Neural progenitor cell (in vitro differentiated cells): Measurements from ENCODE around the gene DEFB121. TPM values are rescaled to one million over a fixed set of nuclear protein-coding genes. Genes with fewer than 3 reads are reported as not detected.
"Not testable (repeated sequence)": the region's sequence is repeated elsewhere in the genome, so short reads cannot be mapped to it uniquely, and the experiment has no call there.

Experiments used
- DNase-seq: peaks from one replicate; pipeline ENCODE4 v3.0.0-alpha.2; 2016; ENCODE audit warnings: low spot score
- H2AFZ ChIP-seq: fragments of 200-600 bp; sonication (generic); replicated peaks from 2 replicates; pipeline ENCODE4 v1.6.1; 2016; ENCODE audit warnings: antibody characterized with exemption
- H3F3A ChIP-seq: fragments of 200-600 bp; sonication (generic); 2 replicates; pipeline ENCODE4 v1.6.1; 2016; ENCODE audit warnings: antibody characterized with exemption, low read depth
- H3K27ac ChIP-seq: fragments of 200-600 bp; sonication (generic); 2 replicates; pipeline ENCODE4 v1.5.1; 2016; ENCODE audit warnings: mild to moderate bottlenecking
- H3K27me3 ChIP-seq: fragments of 200-600 bp; sonication (generic); 2 replicates; pipeline ENCODE4 v1.6.1; 2016; ENCODE audit warnings: mild to moderate bottlenecking, moderate library complexity
- H3K36me3 ChIP-seq: fragments of 200-600 bp; sonication (generic); 2 replicates; pipeline ENCODE4 v1.5.1; 2016
- H3K4me1 ChIP-seq: fragments of 200-600 bp; sonication (generic); 2 replicates; pipeline ENCODE4 v1.6.1; 2016; ENCODE audit warnings: mixed run types
- H3K4me2 ChIP-seq: fragments of 200-600 bp; sonication (generic); 2 replicates; pipeline ENCODE4 v1.6.1; 2016
- H3K4me3 ChIP-seq: fragments of 200-600 bp; sonication (generic); 2 replicates; pipeline ENCODE4 v1.5.1; 2016
- H3K79me2 ChIP-seq: fragments of 200-600 bp; sonication (generic); 2 replicates; pipeline ENCODE4 v1.6.1; 2016; ENCODE audit warnings: low read depth
- H3K9ac ChIP-seq: fragments of 200-600 bp; sonication (generic); 2 replicates; pipeline ENCODE4 v1.6.1; 2016
- H3K9me3 ChIP-seq: fragments of 200-600 bp; sonication (generic); 2 replicates; pipeline ENCODE4 v1.5.1; 2016; ENCODE audit warnings: low read depth
- H4K20me1 ChIP-seq: fragments of 200-600 bp; sonication (generic); 2 replicates; pipeline ENCODE4 v1.6.1; 2016; ENCODE audit warnings: low read depth
- H3K27ac Mint-ChIP-seq: 3 replicates; pipeline ENCODE4 v1.8.0; 2021; ENCODE audit warnings: mixed read lengths
- H3K27me3 Mint-ChIP-seq: 2 replicates; pipeline ENCODE4 v1.8.0; 2022; ENCODE audit warnings: low read depth, mild to moderate bottlenecking, inconsistent platforms, moderate library complexity, mixed read lengths; ENCODE audit not compliant: insufficient read depth
- H3K36me3 Mint-ChIP-seq: 3 replicates; pipeline ENCODE4 v1.8.0; 2021; ENCODE audit warnings: mixed read lengths
- H3K4me1 Mint-ChIP-seq: 3 replicates; pipeline ENCODE4 v1.8.0; 2021; ENCODE audit warnings: mixed read lengths
- H3K4me3 Mint-ChIP-seq: 3 replicates; pipeline ENCODE4 v1.8.0; 2021; ENCODE audit warnings: mild to moderate bottlenecking, moderate library complexity, mixed read lengths
- H3K9me3 Mint-ChIP-seq: 3 replicates; pipeline ENCODE4 v1.8.0; 2020; ENCODE audit warnings: mixed read lengths
- CTCF ChIP-seq: fragments of 200-600 bp; sonication (generic); IDR thresholded peaks from 2 replicates; pipeline ENCODE4 v1.5.1; 2017; ENCODE audit warnings: antibody characterized with exemption, mild to moderate bottlenecking
- EZH2 ChIP-seq: fragments of 200-600 bp; sonication (generic); IDR thresholded peaks from 2 replicates; pipeline ENCODE4 v1.6.1; 2017; ENCODE audit warnings: antibody characterized with exemption, mild to moderate bottlenecking, moderate library complexity
- EZH2phosphoT487 ChIP-seq: fragments of 200-600 bp; sonication (generic); IDR thresholded peaks from 2 replicates; pipeline ENCODE4 v1.6.1; 2017; ENCODE audit warnings: antibody characterized with exemption
- total RNA-seq: library from RNA; depleted of rRNA; stranded (reverse); fragments of >200 nt; gene quantifications from 2 replicates; pipeline ENCODE4 v1.2.3, GENCODE V29; 2015; ENCODE audit warnings: low replicate concordance

DEFB121 gene
- total RNA-seq, 1 donor from 2014 or later: not detected

- TF ChIP-seq EZH2phosphoT487: no peak
- no peak for TF ChIP-seq EZH2
- no peak for TF ChIP-seq CTCF
- DNase-seq: no peak
- Mint-ChIP-seq H3K9me3 (peaks cover 2% of the 10 kb centered on the region), H3K36me3 (no peaks in the 10 kb centered on the region), H3K4me3 (no peak overlapping the region), H3K4me1 (peaks cover 6% of the 10 kb centered on the region), H3K27ac (no peak overlapping the region), H3K27me3 (peaks cover 2% of the 10 kb centered on the region)
- Histone ChIP-seq H3K27ac (no peak overlapping the region), H4K20me1 (no peaks in the 10 kb centered on the region), H2AFZ (no peak overlapping the region), H3K36me3 (no peaks in the 10 kb centered on the region), H3K79me2 (no peaks in the 10 kb centered on the region), H3K9ac (no peak overlapping the region), H3K4me3 (no peak overlapping the region), H3K9me3 (peaks cover 16% of the 10 kb centered on the region), H3F3A (no peaks in the 10 kb centered on the region), H3K4me2 (no peak overlapping the region), H3K4me1 (no peaks in the 10 kb centered on the region), H3K27me3 (no peaks in the 10 kb centered on the region)
Measured at GRCh38 chr20:31430568-31431115, 24.6 kb upstream of the DEFB121 start.

GRCh38 chr20:31427576-31427975 lies 21.6 kb upstream of the DEFB121 start:
- not testable (repeated sequence) for H3K27ac ChIP-seq, H3K27me3 ChIP-seq, H3K36me3 Mint-ChIP-seq, H3F3A ChIP-seq, H3K9me3 Mint-ChIP-seq, H3K4me3 Mint-ChIP-seq, H3K4me3 ChIP-seq, H4K20me1 ChIP-seq, H2AFZ ChIP-seq, H3K4me1 Mint-ChIP-seq, H3K9ac ChIP-seq, DNase-seq, H3K36me3 ChIP-seq, H3K4me2 ChIP-seq, H3K27ac Mint-ChIP-seq, H3K79me2 ChIP-seq, H3K4me1 ChIP-seq, H3K27me3 Mint-ChIP-seq
- peaks cover 24% of the 10 kb centered on the region for H3K9me3 ChIP-seq

GRCh38 chr20:31426891-31427551 lies 21.0 kb upstream of the DEFB121 start:
- H3K27me3 Mint-ChIP-seq, H3K4me3 Mint-ChIP-seq, H3K79me2 ChIP-seq, H3K4me2 ChIP-seq, H3K36me3 ChIP-seq, H3K4me3 ChIP-seq, H3K4me1 Mint-ChIP-seq, H3K27ac ChIP-seq, H2AFZ ChIP-seq, DNase-seq, H3K27ac Mint-ChIP-seq, H3K36me3 Mint-ChIP-seq, H3K4me1 ChIP-seq, H3K9ac ChIP-seq, H3F3A ChIP-seq, H4K20me1 ChIP-seq, H3K27me3 ChIP-seq, H3K9me3 Mint-ChIP-seq: not testable (repeated sequence)
- peaks cover 24% of the 10 kb centered on the region for H3K9me3 ChIP-seq

DNA sequence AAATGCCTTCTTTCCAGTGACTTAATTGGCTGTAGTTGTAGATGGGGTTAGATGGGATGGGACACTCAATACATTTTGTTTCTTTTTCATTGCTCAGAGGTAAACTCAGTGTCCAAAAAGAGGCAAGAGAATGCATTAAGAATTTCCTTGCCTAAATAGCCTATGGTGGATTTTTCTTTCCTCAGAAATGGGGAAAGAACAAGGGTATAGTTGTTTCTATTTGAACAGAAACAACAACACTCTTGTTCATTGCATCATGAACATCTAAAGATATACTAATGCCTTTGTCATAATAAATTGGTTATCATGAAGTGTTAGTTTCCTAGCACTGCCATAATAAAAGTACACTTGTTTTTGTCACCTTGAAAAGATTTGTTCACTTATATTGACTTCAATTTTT lies 19.8 kb upstream of the DEFB121 start:
- peaks cover 4% of the 10 kb centered on the region for H3K4me1 Mint-ChIP-seq

More for the DNA sequence above, 19.8 kb upstream of the DEFB121 start:
- no peak overlapping the region for H3K27ac Mint-ChIP-seq
- H3K27me3 Mint-ChIP-seq: peaks cover 2% of the 10 kb centered on the region
- Histone ChIP-seq H3K9ac (no peak overlapping the region), H3K36me3 (no peaks in the 10 kb centered on the region), H3K27ac (no peak overlapping the region), H3K4me2 (no peak overlapping the region), H3K4me3 (no peak overlapping the region), H3K9me3 (peaks cover 24% of the 10 kb centered on the region), H3K4me1 (no peaks in the 10 kb centered on the region), H3K79me2 (no peaks in the 10 kb centered on the region), H4K20me1 (no peaks in the 10 kb centered on the region), H3K27me3 (no peaks in the 10 kb centered on the region), H2AFZ (no peak overlapping the region), H3F3A (no peaks in the 10 kb centered on the region)
- H3K9me3 Mint-ChIP-seq: peaks cover 2% of the 10 kb centered on the region
- H3K4me3 Mint-ChIP-seq: no peak overlapping the region
- TF ChIP-seq EZH2phosphoT487 (no peak), CTCF (no peak), EZH2 (no peak)
- DNase-seq: no peak
- H3K36me3 Mint-ChIP-seq: no peaks in the 10 kb centered on the region
